Esophagus muscularis mucosa (tissue), 3 donors: Measurements from ENCODE around the gene PTPRK.

ENCODE experiments used
- CTCF ChIP-seq, 3 experiments: fragments of 200-600 bp in 2 of 3; fragments of 450-650 bp in 1 of 3; sonication (generic) in 2 of 3; IDR thresholded peaks; one replicate each; pipeline ENCODE4 v1.5.1; 2017 to 2019; ENCODE audit warnings: antibody characterized with exemption in 3 of 3, mild to moderate bottlenecking in 2 of 3, moderate library complexity in 1 of 3
- EP300 ChIP-seq: sonication (generic); formaldehyde crosslinking; IDR thresholded peaks from one replicate; pipeline ENCODE4 v1.6.1; 2017; ENCODE audit warnings: antibody characterized with exemption

GRCh38 chr6:128422200-128422599 lies 98.2 kb downstream of the PTPRK start:
- TF ChIP-seq EP300 = no peak
- TF ChIP-seq CTCF (IDR thresholded peaks at IDR 0.05) = no peak
